Endothelial cell of umbilical vein (primary cell): Measurements from ENCODE around the gene KCNIP3. TPM values are rescaled to one million over a fixed set of nuclear protein-coding genes. Genes with fewer than 3 reads are reported as not detected.

Source experiments
- BruUV-seq: library from RNA; stranded (reverse); fragments of 400-500 nt; replicated peaks from 2 replicates; lab custom pipeline; 2021; lab: Mats Ljungman, UMichigan
- CTCF ChIA-PET: fragments of 300-600, 350-600 bp; sonication (Branson Sonifier 250); formaldehyde crosslinking; loops from one replicate; lab custom pipeline; 2021; ENCODE audit warnings: antibody characterized with exemption, inconsistent platforms; lab: Charles Lee
- POLR2A ChIA-PET: fragments of 300-600, 350-600 bp; sonication (Branson Sonifier 250); formaldehyde crosslinking; loops from one replicate; lab custom pipeline; 2021; ENCODE audit warnings: antibody characterized with exemption, inconsistent platforms; lab: Charles Lee
- DNase-seq: peaks from one replicate; pipeline ENCODE4 v3.0.0-alpha.2; 2011; ENCODE audit warnings: low read depth, low spot score
- FAIRE-seq: peaks from 2 replicates; lab custom pipeline; 2011; peaks lifted over from hg19 to GRCh38; lab: Jason Lieb, UNC
- H2AFZ ChIP-seq: 2 replicates; pipeline ENCODE4 v1.6.0; 2012; ENCODE audit warnings: low read depth, low read length, control low read depth, inconsistent platforms
- H3K27ac ChIP-seq: 2 replicates; pipeline ENCODE4 v1.5.1; 2011; ENCODE audit warnings: low read depth, mild to moderate bottlenecking, control low read depth, low read length, moderate library complexity; ENCODE audit not compliant: insufficient read depth
- H3K27me3 ChIP-seq, 2 experiments: 2 replicates each; pipeline versions ENCODE4 v1.6.0 to v1.6.1; 2011; ENCODE audit warnings: low read length in 2 of 2, mixed read lengths in 1 of 2; ENCODE audit not compliant: control insufficient read depth in 2 of 2, insufficient read depth in 2 of 2
- H3K36me3 ChIP-seq, 2 experiments: 2 replicates in 1 of 2; 3 replicates in 1 of 2; pipeline ENCODE4 v1.5.1; 2011; ENCODE audit warnings: low read length in 2 of 2, mild to moderate bottlenecking in 1 of 2, moderate library complexity in 1 of 2; ENCODE audit not compliant: control insufficient read depth in 2 of 2, insufficient read depth in 2 of 2; ENCODE audit errors: extremely low read depth in 1 of 2
- H3K4me1 ChIP-seq: 3 replicates; pipeline ENCODE4 v1.5.1; 2011; ENCODE audit warnings: mild to moderate bottlenecking, low read length; ENCODE audit not compliant: control insufficient read depth, insufficient read depth; ENCODE audit errors: extremely low read depth
- H3K4me2 ChIP-seq: 2 replicates; pipeline ENCODE4 v1.6.1; 2011; ENCODE audit warnings: low read length, control low read depth, mixed read lengths; ENCODE audit not compliant: insufficient read depth
- H3K4me3 ChIP-seq, 3 experiments: fragments of 200-600 bp in 1 of 3; sonication (generic), shearing (Covaris generic) in 1 of 3; replicated peaks in 1 of 3; 2 replicates each; pipeline ENCODE4 v1.5.1; 2011 to 2016; ENCODE audit warnings: control low read depth in 3 of 3, low read length in 3 of 3, mild to moderate bottlenecking in 2 of 3, inconsistent platforms in 1 of 3, low read depth in 1 of 3, moderate library complexity in 1 of 3; ENCODE audit not compliant: insufficient read depth in 1 of 3
- H3K79me2 ChIP-seq: 2 replicates; pipeline ENCODE4 v1.6.0; 2012; ENCODE audit warnings: low read length, inconsistent platforms; ENCODE audit not compliant: control insufficient read depth, insufficient read depth
- H3K9ac ChIP-seq: replicated peaks from 2 replicates; pipeline ENCODE3; 2011; ENCODE audit warnings: low read length, control low read depth; ENCODE audit not compliant: insufficient read depth; ENCODE audit errors: extremely low read depth
- H3K9me1 ChIP-seq: replicated peaks from 3 replicates; pipeline ENCODE4 v1.6.0; 2011; ENCODE audit warnings: mild to moderate bottlenecking, low read length; ENCODE audit not compliant: control insufficient read depth, insufficient read depth; ENCODE audit errors: extremely low read depth
- H3K9me3 ChIP-seq: replicated peaks from 2 replicates; pipeline ENCODE4 v1.5.1; 2012; ENCODE audit warnings: low read length, inconsistent platforms; ENCODE audit not compliant: control insufficient read depth, insufficient read depth
- H4K20me1 ChIP-seq: replicated peaks from 2 replicates; pipeline ENCODE3; 2011; ENCODE audit warnings: mild to moderate bottlenecking, low read length; ENCODE audit not compliant: control insufficient read depth, insufficient read depth; ENCODE audit errors: extremely low read depth
- EZH2 ChIP-seq: IDR thresholded peaks from 2 replicates; pipeline ENCODE4 v1.6.1; 2012; ENCODE audit warnings: borderline replicate concordance, low read depth, mild to moderate bottlenecking, moderate library complexity, low read length, inconsistent platforms; ENCODE audit not compliant: severe bottlenecking
- FOS ChIP-seq: IDR thresholded peaks from 2 replicates; pipeline ENCODE4 v1.6.1; 2011; ENCODE audit warnings: mild to moderate bottlenecking, low read length, moderate library complexity, borderline replicate concordance; ENCODE audit not compliant: insufficient read depth
- GATA2 ChIP-seq: IDR thresholded peaks from 2 replicates; pipeline ENCODE4 v1.7.0; 2011; ENCODE audit warnings: low read depth, mild to moderate bottlenecking, moderate library complexity, mixed read lengths, low read length; ENCODE audit not compliant: insufficient read length, insufficient read depth
- JUN ChIP-seq: IDR thresholded peaks from 2 replicates; pipeline ENCODE4 v1.6.1; 2011; ENCODE audit warnings: borderline replicate concordance, low read depth; ENCODE audit not compliant: insufficient read length, insufficient read depth
- MYC ChIP-seq: IDR thresholded peaks from one replicate; pipeline ENCODE4 v1.6.1; 2011; ENCODE audit warnings: mild to moderate bottlenecking, low read depth, low read length
- POLR2A ChIP-seq: IDR thresholded peaks from 2 replicates; pipeline ENCODE4 v1.6.1; 2012; ENCODE audit warnings: low read depth, mild to moderate bottlenecking, control low read depth, low read length
- POLR2AphosphoS5 ChIP-seq: IDR thresholded peaks from 2 replicates; pipeline ENCODE4 v1.6.1; 2012; ENCODE audit warnings: low read depth, mild to moderate bottlenecking, control low read depth, low read length, moderate library complexity; ENCODE audit not compliant: insufficient read depth
- dilution Hi-C: fragments of 300-500 bp; cut with MboI; formaldehyde crosslinking; loops from one replicate; pipeline ENCODE4 v1.15.0; 2019; ENCODE audit warnings: low sequenced_read_pairs; ENCODE audit not compliant: extremely low pct_ligation_motif_present
- intact Hi-C: fragments of 100-400 bp; cut with micrococcal nuclease; formaldehyde crosslinking; loops from one replicate; pipeline ENCODE4 v1.10.0; 2022
- polyA plus RNA-seq, 4 experiments: library from polyadenylated mRNA; depleted of rRNA in 3 of 4; stranded (reverse) in 3 of 4; unstranded in 1 of 4; fragments of >200 nt; gene quantifications; 2 replicates each; pipeline versions ENCODE4 v1.2.1 to v1.2.3, GENCODE V29; 2011 to 2012; ENCODE audit warnings: missing spikeins in 1 of 4
- total RNA-seq: library from RNA; stranded (reverse); gene quantifications from 2 replicates; pipeline ENCODE4 v1.2.3, GENCODE V29; 2021
- TF ChIP-seq, protein P1 (sequence below): IDR thresholded peaks from 2 replicates; pipeline ENCODE4 v1.6.1; 2011; ENCODE audit not compliant: insufficient read depth, insufficient read length
- TF ChIP-seq, protein P2 (sequence below), 2 donors: IDR thresholded peaks; 1 replicate in 1 of 2; 2 replicates in 1 of 2; pipeline ENCODE4 v1.5.1; 2011; ENCODE audit warnings: low read length in 2 of 2, mild to moderate bottlenecking in 2 of 2, moderate library complexity in 2 of 2, control low read depth in 1 of 2, inconsistent platforms in 1 of 2, low read depth in 1 of 2; ENCODE audit not compliant: insufficient read depth in 1 of 2; ENCODE audit errors: extremely low read depth in 1 of 2

Gene KCNIP3
- total and polyA plus RNA-seq, 2 donors (not counting 3 experiments of a cell fraction or from before 2014, with no cell fraction given) = 0.12 to 0.62 TPM

DNA sequence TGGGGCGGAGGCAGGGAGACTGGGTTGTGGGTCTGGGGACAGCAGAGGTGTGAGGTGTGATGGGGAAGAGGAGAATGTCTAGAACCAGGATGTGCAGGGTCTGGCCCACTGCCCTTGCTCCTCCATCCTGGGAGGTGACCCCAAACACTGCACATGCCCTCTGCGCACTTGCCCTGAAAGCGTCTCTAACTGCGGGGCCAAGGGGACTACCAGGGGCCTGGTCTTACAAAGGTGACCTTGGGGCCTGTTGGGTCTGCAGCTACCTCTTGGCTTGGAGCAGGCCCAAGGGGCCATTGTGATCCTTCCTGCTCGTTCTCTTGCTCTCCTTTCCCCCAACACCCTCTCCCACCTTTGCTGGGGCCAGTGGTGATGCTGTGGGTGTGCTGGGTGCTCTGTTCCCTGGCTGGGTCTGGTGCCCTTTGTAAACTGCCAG lies 57.3 kb downstream of the KCNIP3 start:
- H3K79me2 ChIP-seq = no peaks in the 10 kb centered on the region
- no peak for FAIRE-seq
- H3K27ac ChIP-seq = no peak overlapping the region
- ChIA-PET POLR2A (no interaction called here), CTCF (interaction anchor here (2.1 kb wide), 1 partner anchor 10 kb away, joined by 6 read pairs; no protein-coding TSS in a partner anchor)
- H3K4me1 ChIP-seq = no peaks in the 10 kb centered on the region
- no peak overlapping the region for H3K4me2 ChIP-seq
- H3K9me3 ChIP-seq = no peaks in the 10 kb centered on the region
- no peak overlapping the region for H3K4me3 ChIP-seq
- intact Hi-C loops (no loop called here), dilution Hi-C loops (no loop called here)
- DNase-seq = no peak
- H2AFZ ChIP-seq = no peak overlapping the region
- H3K9me1 ChIP-seq = no peaks in the 10 kb centered on the region
- TF ChIP-seq EZH2 (no peak), POLR2AphosphoS5 (no peak), MYC (no peak), JUN (no peak), POLR2A (no peak), GATA2 (no peak), FOS (no peak)
- TF ChIP-seq, protein P1, sequence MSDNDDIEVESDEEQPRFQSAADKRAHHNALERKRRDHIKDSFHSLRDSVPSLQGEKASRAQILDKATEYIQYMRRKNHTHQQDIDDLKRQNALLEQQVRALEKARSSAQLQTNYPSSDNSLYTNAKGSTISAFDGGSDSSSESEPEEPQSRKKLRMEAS = no peak
- TF ChIP-seq, protein P2, sequence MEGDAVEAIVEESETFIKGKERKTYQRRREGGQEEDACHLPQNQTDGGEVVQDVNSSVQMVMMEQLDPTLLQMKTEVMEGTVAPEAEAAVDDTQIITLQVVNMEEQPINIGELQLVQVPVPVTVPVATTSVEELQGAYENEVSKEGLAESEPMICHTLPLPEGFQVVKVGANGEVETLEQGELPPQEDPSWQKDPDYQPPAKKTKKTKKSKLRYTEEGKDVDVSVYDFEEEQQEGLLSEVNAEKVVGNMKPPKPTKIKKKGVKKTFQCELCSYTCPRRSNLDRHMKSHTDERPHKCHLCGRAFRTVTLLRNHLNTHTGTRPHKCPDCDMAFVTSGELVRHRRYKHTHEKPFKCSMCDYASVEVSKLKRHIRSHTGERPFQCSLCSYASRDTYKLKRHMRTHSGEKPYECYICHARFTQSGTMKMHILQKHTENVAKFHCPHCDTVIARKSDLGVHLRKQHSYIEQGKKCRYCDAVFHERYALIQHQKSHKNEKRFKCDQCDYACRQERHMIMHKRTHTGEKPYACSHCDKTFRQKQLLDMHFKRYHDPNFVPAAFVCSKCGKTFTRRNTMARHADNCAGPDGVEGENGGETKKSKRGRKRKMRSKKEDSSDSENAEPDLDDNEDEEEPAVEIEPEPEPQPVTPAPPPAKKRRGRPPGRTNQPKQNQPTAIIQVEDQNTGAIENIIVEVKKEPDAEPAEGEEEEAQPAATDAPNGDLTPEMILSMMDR (IDR thresholded peaks at IDR 0.05; ENCODE audit: extremely low read depth in 1 of 2, insufficient read depth in 1 of 2, low read depth in 1 of 2, low read length in 2 of 2) = no peak
- no peaks in the 10 kb centered on the region for H4K20me1 ChIP-seq
- no TSS peak for BruUV-seq
- H3K36me3 ChIP-seq = no peaks in the 10 kb centered on the region
- H3K9ac ChIP-seq = no peak overlapping the region
- no peaks in the 10 kb centered on the region for H3K27me3 ChIP-seq
